PC-3 (cell line): ENCODE measurements around the gene MYO10.

Source experiments
- EZH2phosphoT487 ChIP-seq: fragments of 300-600 bp; sonication (generic); IDR thresholded peaks from 2 replicates; pipeline ENCODE4 v1.6.1; 2018; ENCODE audit warnings: mild to moderate bottlenecking, antibody characterized with exemption, low read length, borderline replicate concordance
- TF ChIP-seq, protein P1 (sequence below): fragments of 300-600 bp; sonication (generic); conservative IDR thresholded peaks from 2 replicates; pipeline ENCODE4 v1.5.1; 2017; ENCODE audit warnings: antibody characterized with exemption, low read depth, mild to moderate bottlenecking, low read length

DNA sequence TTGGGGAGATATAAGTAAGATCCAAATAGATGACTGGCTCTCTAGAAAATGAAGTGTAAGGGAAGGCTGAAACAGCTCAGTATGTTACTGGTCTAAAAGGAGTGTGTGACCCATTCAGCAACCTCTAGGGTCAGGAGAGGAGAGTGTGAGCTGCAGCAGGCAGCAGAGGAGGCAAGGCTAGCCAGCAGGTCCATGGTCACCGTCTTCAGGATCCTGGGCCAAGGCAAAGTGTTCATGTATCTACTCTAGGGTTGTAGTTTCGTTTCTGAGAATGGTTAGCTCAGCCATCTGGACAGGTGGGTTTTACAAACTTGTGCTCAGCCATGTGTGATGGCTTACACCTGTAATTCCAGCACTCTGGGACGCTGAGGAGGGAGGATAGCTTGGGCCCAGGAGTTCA, 13.7 kb downstream of the MYO10 start:
- TF ChIP-seq, protein P1, sequence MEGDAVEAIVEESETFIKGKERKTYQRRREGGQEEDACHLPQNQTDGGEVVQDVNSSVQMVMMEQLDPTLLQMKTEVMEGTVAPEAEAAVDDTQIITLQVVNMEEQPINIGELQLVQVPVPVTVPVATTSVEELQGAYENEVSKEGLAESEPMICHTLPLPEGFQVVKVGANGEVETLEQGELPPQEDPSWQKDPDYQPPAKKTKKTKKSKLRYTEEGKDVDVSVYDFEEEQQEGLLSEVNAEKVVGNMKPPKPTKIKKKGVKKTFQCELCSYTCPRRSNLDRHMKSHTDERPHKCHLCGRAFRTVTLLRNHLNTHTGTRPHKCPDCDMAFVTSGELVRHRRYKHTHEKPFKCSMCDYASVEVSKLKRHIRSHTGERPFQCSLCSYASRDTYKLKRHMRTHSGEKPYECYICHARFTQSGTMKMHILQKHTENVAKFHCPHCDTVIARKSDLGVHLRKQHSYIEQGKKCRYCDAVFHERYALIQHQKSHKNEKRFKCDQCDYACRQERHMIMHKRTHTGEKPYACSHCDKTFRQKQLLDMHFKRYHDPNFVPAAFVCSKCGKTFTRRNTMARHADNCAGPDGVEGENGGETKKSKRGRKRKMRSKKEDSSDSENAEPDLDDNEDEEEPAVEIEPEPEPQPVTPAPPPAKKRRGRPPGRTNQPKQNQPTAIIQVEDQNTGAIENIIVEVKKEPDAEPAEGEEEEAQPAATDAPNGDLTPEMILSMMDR: no peak
- TF ChIP-seq EZH2phosphoT487: no peak
